Uterus (tissue), 4 donors: ENCODE measurements around the gene SPATA4. TPM values are rescaled to one million over a fixed set of nuclear protein-coding genes. Genes with fewer than 3 reads are reported as not detected.

Experiments used
- DNase-seq, 2 donors: peaks; one replicate each; pipeline ENCODE4 v3.0.0-alpha.2; 2019 to 2020
- H3K27ac ChIP-seq, 2 donors: fragments of 200-600 bp; sonication (generic); 1 replicate in 1 of 2; 2 replicates in 1 of 2; pipeline ENCODE4 v1.5.1; 2016 to 2018
- H3K27me3 ChIP-seq, 2 donors: fragments of 200-600 bp; sonication (generic); one replicate each; pipeline ENCODE4 v1.5.1; 2018 to 2019; ENCODE audit warnings: control low read depth in 1 of 2
- H3K36me3 ChIP-seq, 2 donors: fragments of 200-600 bp; sonication (generic); one replicate each; pipeline ENCODE4 v1.5.1; 2019; ENCODE audit warnings: control low read depth in 1 of 2
- H3K4me1 ChIP-seq, 2 donors: fragments of 200-600 bp; sonication (generic); one replicate each; pipeline ENCODE4 v1.5.1; 2018 to 2019; ENCODE audit warnings: control low read depth in 1 of 2
- H3K4me3 ChIP-seq, 2 donors: fragments of 200-600 bp; sonication (generic); 1 replicate in 1 of 2; 2 replicates in 1 of 2; pipeline ENCODE4 v1.5.1; 2018 to 2019; ENCODE audit warnings: mild to moderate bottlenecking in 1 of 2
- H3K9me3 ChIP-seq, 2 donors: fragments of 200-600 bp; sonication (generic); one replicate each; pipeline ENCODE4 v1.5.1; 2019; ENCODE audit warnings: control low read depth in 1 of 2
- POLR2A ChIP-seq, 2 donors: fragments of 450-650 bp; IDR thresholded peaks; one replicate each; pipeline ENCODE4 v1.6.1; 2016; ENCODE audit warnings: antibody characterized with exemption in 2 of 2, mild to moderate bottlenecking in 1 of 2, moderate library complexity in 1 of 2
- intact Hi-C: fragments of 100-400 bp; cut with DNase I; formaldehyde crosslinking; loops from one replicate; pipeline ENCODE4 v1.15.1; 2023; ENCODE audit warnings: low total_unique reads
- total RNA-seq, 4 donors: library from RNA; depleted of rRNA in 3 of 4; stranded (reverse); fragments of >200 nt in 3 of 4; gene quantifications; one replicate each; pipeline versions ENCODE4 v1.1.0 to v1.2.4, GENCODE V29; 2014 to 2023
- TF ChIP-seq, protein P1 (sequence below), 4 experiments: fragments of 200-600 bp in 2 of 4; fragments of 450-650 bp in 2 of 4; sonication (generic) in 2 of 4; IDR thresholded peaks; one replicate each; pipeline ENCODE4 v1.5.1; 2016 to 2019; ENCODE audit warnings: antibody characterized with exemption in 4 of 4, mild to moderate bottlenecking in 2 of 4, moderate library complexity in 1 of 4
- donor health status: DM: yes; HTN: yes; CAD: no.

Gene SPATA4
- total RNA-seq, 4 donors from 2014 or later = 0.40 to 1.6 TPM; not detected in 2

DNA sequence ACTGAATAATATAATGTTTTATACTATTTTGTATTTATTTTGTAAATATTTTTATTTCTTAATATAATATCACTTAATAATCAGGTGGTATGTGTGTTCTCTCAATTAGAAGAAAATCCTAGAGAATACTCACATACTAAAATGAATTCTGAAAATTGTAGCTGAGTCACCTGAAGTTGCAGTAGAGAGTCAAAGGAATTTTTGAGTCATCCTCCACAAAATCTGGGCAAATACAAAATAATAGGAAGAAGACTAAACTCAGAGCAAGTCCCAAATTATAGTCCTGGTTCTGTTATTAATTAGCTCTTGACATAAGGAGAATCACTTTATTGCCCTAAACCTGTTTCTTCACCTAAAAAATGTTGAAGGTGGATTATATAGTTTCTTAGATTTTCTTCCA is 57.8 kb downstream of the SPATA4 start:
- TF ChIP-seq, protein P1, sequence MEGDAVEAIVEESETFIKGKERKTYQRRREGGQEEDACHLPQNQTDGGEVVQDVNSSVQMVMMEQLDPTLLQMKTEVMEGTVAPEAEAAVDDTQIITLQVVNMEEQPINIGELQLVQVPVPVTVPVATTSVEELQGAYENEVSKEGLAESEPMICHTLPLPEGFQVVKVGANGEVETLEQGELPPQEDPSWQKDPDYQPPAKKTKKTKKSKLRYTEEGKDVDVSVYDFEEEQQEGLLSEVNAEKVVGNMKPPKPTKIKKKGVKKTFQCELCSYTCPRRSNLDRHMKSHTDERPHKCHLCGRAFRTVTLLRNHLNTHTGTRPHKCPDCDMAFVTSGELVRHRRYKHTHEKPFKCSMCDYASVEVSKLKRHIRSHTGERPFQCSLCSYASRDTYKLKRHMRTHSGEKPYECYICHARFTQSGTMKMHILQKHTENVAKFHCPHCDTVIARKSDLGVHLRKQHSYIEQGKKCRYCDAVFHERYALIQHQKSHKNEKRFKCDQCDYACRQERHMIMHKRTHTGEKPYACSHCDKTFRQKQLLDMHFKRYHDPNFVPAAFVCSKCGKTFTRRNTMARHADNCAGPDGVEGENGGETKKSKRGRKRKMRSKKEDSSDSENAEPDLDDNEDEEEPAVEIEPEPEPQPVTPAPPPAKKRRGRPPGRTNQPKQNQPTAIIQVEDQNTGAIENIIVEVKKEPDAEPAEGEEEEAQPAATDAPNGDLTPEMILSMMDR (IDR thresholded peaks at IDR 0.05) = no peak
- no peak for TF ChIP-seq POLR2A (IDR thresholded peaks at IDR 0.05)
- intact Hi-C loops = no loop called here
- Histone ChIP-seq H3K27ac (no peak overlapping the region), H3K27me3 (no peaks in the 10 kb centered on the region), H3K36me3 (no peaks in the 10 kb centered on the region), H3K9me3 (no peaks in the 10 kb centered on the region), H3K4me1 (no peaks in the 10 kb centered on the region), H3K4me3 (no peak overlapping the region)
- no peak for DNase-seq

DNA sequence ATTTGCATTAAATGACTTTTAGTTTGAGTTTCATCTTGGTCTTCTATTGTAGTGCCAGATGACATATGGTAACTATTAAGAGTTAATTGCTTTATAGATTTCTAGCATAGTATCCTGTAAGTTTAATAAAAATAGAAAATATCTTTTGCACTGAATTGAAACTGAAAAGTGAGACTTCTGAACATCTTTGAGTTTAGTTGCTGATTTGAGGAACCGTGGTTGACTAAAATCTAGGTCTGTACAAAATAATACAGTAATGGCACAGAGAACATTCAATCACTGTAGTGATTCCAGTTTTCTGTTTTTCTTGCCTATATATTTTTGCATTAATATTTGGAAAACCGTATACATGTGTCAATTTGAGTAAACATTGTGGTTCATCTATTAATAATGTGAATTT is 60.7 kb downstream of the SPATA4 start:
- intact Hi-C loops = no loop called here
- no peaks in the 10 kb centered on the region for H3K9me3 ChIP-seq
- DNase-seq = no peak
- no peak overlapping the region for H3K27ac ChIP-seq
- H3K4me1 ChIP-seq = no peaks in the 10 kb centered on the region
- no peaks in the 10 kb centered on the region for H3K36me3 ChIP-seq
- TF ChIP-seq POLR2A (IDR thresholded peaks at IDR 0.05) = no peak
- H3K27me3 ChIP-seq = no peaks in the 10 kb centered on the region
- H3K4me3 ChIP-seq = no peak overlapping the region

Other genes with a start within 250 kb of the SPATA4 start
- 1 to 10 TPM in 3 of 4 donors, under 1 TPM in 1; 0.51 to 7.2 (median 4.5) TPM for gene WDR17, start 129.7 kb downstream of the SPATA4 start, total RNA-seq
- under 1 TPM in 2 of 4 donors, not detected in 2; 0.28 to 0.37 TPM for gene ASB5, start 73.6 kb upstream of the SPATA4 start, total RNA-seq
- 100 to 1,000 TPM in 3 of 4 donors, 10 to 100 TPM in 1; 37.9 to 160 (median 115) TPM for gene SPCS3, start 124.4 kb upstream of the SPATA4 start, total RNA-seq